ENCODE measurements around the gene HSDL1. TPM values are rescaled to one million over a fixed set of nuclear protein-coding genes. Genes with fewer than 3 reads are reported as not detected.
A peak's percentile ranks its signal among the peaks of the same experiment; 100 is the strongest.

The HSDL1 gene
- total RNA-seq, 1 experiment from 2014 or later = 35.8 TPM

- POLR2A ChIA-PET = no interaction called here
- Histone ChIP-seq H3K79me2 (ENCODE audit: insufficient read depth, low read length) (peaks cover 10% of the 10 kb centered on the region), H3K9me3 (ENCODE audit: control insufficient read depth in 1 of 2, insufficient read depth in 1 of 2, low read depth in 1 of 2, low read length in 2 of 2) (no peaks in the 10 kb centered on the region), H4K20me1 (ENCODE audit: insufficient read depth) (no peaks in the 10 kb centered on the region), H3K36me3 (ENCODE audit: control insufficient read depth in 1 of 2, insufficient read depth in 2 of 2, low read length in 2 of 2) (no peaks in the 10 kb centered on the region), H3K4me3 (replicated peaks in 1 of 2; ENCODE audit: low read depth in 1 of 2, low read length in 2 of 2) (no peak within 1 kb of the TSS), H3K4me2 (ENCODE audit: low read length) (no peak within 1 kb of the TSS), H3K27ac (ENCODE audit: low read depth, low read length) (no peak within 1 kb of the TSS), H2AFZ (ENCODE audit: low read depth, low read length, poor library complexity, severe bottlenecking) (no peak within 1 kb of the TSS), H3K27me3 (ENCODE audit: insufficient read depth, low read length) (no peaks in the 10 kb centered on the region), H3K9ac (ENCODE audit: low read length) (no peak within 1 kb of the TSS), H3K9me2 (ENCODE audit: insufficient read depth) (no peaks in the 10 kb centered on the region), H3K4me1 (ENCODE audit: control insufficient read depth in 1 of 2, insufficient read depth in 2 of 2, low read length in 2 of 2) (peaks cover 3 to 7% of the 10 kb centered on the region in 2 experiments; a peak in 3 of 4 replicates)
- intact Hi-C loops (cut with micrococcal nuclease) = no loop called here
- peak; percentile 47 for ATAC-seq
- CTCF ChIA-PET = no interaction called here
- no TSS peak for BruUV-seq (replicated peaks)
- TF ChIP-seq EZH2phosphoT487 (IDR thresholded peaks at IDR 0.05; ENCODE audit: borderline replicate concordance) = no peak
- no peak for TF ChIP-seq MAX (IDR thresholded peaks at IDR 0.05)
- TF ChIP-seq EZH2 (IDR thresholded peaks at IDR 0.05) = no peak
- TF ChIP-seq CEBPB (IDR thresholded peaks at IDR 0.05; ENCODE audit: low read depth) = no peak
- TF ChIP-seq ATF3 (IDR thresholded peaks at IDR 0.05) = no peak
- TF ChIP-seq ZBTB33 (IDR thresholded peaks at IDR 0.05; ENCODE audit: extremely low read depth, insufficient replicate concordance, low read length) = no peak
- no peak for TF ChIP-seq POLR2A (IDR thresholded peaks at IDR 0.05; ENCODE audit: borderline replicate concordance, extremely low read depth, insufficient read depth, insufficient read length)
- TF ChIP-seq ELF1 (IDR thresholded peaks at IDR 0.05; ENCODE audit: borderline replicate concordance, low read depth) = no peak
- TF ChIP-seq POLR2AphosphoS5 (IDR thresholded peaks at IDR 0.05; ENCODE audit: low read depth, low read length) = no peak
- no peak for TF ChIP-seq JUND (IDR thresholded peaks at IDR 0.05)
- TF ChIP-seq SIN3A (IDR thresholded peaks at IDR 0.05; ENCODE audit: low read depth) = no peak
- DNase-seq (ENCODE audit: low read depth, low spot score) = peak; percentile 37
- RAD21 ChIA-PET (ENCODE audit: low non-redundant PET in 1 of 2, low total read pairs in 2 of 2, uncharacterized antibody in 2 of 2, unreplicated experiment in 2 of 2) = no interaction called here
Observed at GRCh38 chr16:84190731-84191388, 45.9 kb upstream of the HSDL1 start, which contains the start of gene ADAD2. Gene ADAD2, plus strand, starts transcription at chr16:84191157. Its CDS starts 74 bp downstream, at chr16:84191231.

Data from HCT116 (cell line).